ENCODE results near the gene INHBC.

GRCh38 chr12:57491393-57492280, 57.1 kb downstream of the INHBC start:
- TF ChIP-seq POLR2AphosphoS5 (IDR thresholded peaks at IDR 0.05) (no peak), CTCF (IDR thresholded peaks at IDR 0.05) (no peak), POLR2A (IDR thresholded peaks at IDR 0.05) (no peak)
